H1 (cell line): ENCODE measurements around the gene STK31. TPM values are rescaled to one million over a fixed set of nuclear protein-coding genes. Genes with fewer than 3 reads are reported as not detected.

ENCODE experiments used
- CTCF ChIA-PET: fragments of 300-600 bp; sonication (Branson Sonifier 250); formaldehyde crosslinking; loops from one replicate; lab custom pipeline; 2021; ENCODE audit not compliant: partially characterized antibody; lab: Charles Lee
- POLR2A ChIA-PET: fragments of 300-600 bp; sonication (Branson Sonifier 250); formaldehyde crosslinking; loops from one replicate; lab custom pipeline; 2021; ENCODE audit warnings: inconsistent platforms; ENCODE audit not compliant: partially characterized antibody; lab: Charles Lee
- DNase-seq, 2 experiments: peaks; one replicate each; pipeline versions ENCODE4 v3.0.0 to v3.0.0-alpha.2; 2010 to 2022; ENCODE audit warnings: low spot score in 2 of 2, low read depth in 1 of 2, mixed read lengths in 1 of 2
- FAIRE-seq: peaks from 2 replicates; lab custom pipeline; 2011; peaks lifted over from hg19 to GRCh38; lab: Jason Lieb, UNC
- H2AFZ ChIP-seq: 2 replicates; pipeline ENCODE4 v1.8.1; 2012; ENCODE audit warnings: low read length, inconsistent platforms
- H2AK5ac ChIP-seq: 2 replicates; pipeline ENCODE4 v1.6.1; 2013; ENCODE audit warnings: low read depth, low read length
- H2BK120ac ChIP-seq: replicated peaks from 2 replicates; pipeline ENCODE3; 2013; ENCODE audit warnings: low read depth, low read length, inconsistent platforms
- H2BK12ac ChIP-seq: 2 replicates; pipeline ENCODE4 v1.6.1; 2013; ENCODE audit warnings: low read depth, low read length
- H2BK15ac ChIP-seq: 2 replicates; pipeline ENCODE4 v1.6.1; 2013; ENCODE audit warnings: low read length
- H2BK20ac ChIP-seq: 2 replicates; pipeline ENCODE4 v1.6.1; 2013; ENCODE audit warnings: low read length
- H2BK5ac ChIP-seq: 2 replicates; pipeline ENCODE4 v1.6.1; 2013; ENCODE audit warnings: low read depth, low read length
- H3K14ac ChIP-seq: 2 replicates; pipeline ENCODE4 v1.6.1; 2013; ENCODE audit warnings: inconsistent platforms; ENCODE audit not compliant: insufficient read length
- H3K18ac ChIP-seq: 2 replicates; pipeline ENCODE4 v1.6.1; 2013; ENCODE audit warnings: low read length; ENCODE audit errors: extremely low read depth
- H3K23ac ChIP-seq: 2 replicates; pipeline ENCODE4 v1.6.1; 2013; ENCODE audit warnings: inconsistent platforms; ENCODE audit not compliant: insufficient read length
- H3K23me2 ChIP-seq: 2 replicates; pipeline ENCODE4 v1.6.1; 2013; ENCODE audit warnings: low read depth, low read length
- H3K27ac ChIP-seq: 2 replicates; pipeline ENCODE4 v1.6.1; 2011; ENCODE audit warnings: low read depth, low read length, inconsistent platforms
- H3K27me3 ChIP-seq, 4 experiments: replicated peaks in 1 of 4; 1 replicate in 1 of 4; 2 replicates in 3 of 4; pipeline versions ENCODE4 v1.6.1 to v1.8.1; 2011 to 2013; ENCODE audit warnings: low read length in 3 of 4, mild to moderate bottlenecking in 3 of 4, inconsistent platforms in 2 of 4, mixed read lengths in 2 of 4, moderate library complexity in 1 of 4; ENCODE audit not compliant: control insufficient read depth in 3 of 4, insufficient read depth in 3 of 4; ENCODE audit errors: extremely low read depth in 1 of 4
- H3K36me3 ChIP-seq, 4 experiments: 2 replicates each; pipeline versions ENCODE4 v1.6.1 to v1.8.1; 2011 to 2013; ENCODE audit warnings: mild to moderate bottlenecking in 4 of 4, low read length in 3 of 4, moderate library complexity in 2 of 4, control low read depth in 1 of 4, inconsistent platforms in 1 of 4; ENCODE audit not compliant: insufficient read depth in 4 of 4, control insufficient read depth in 2 of 4
- H3K4ac ChIP-seq: replicated peaks from 2 replicates; pipeline ENCODE3; 2013; ENCODE audit warnings: low read length, low read depth, mixed read lengths, inconsistent platforms; ENCODE audit not compliant: insufficient read length
- H3K4me1 ChIP-seq, 4 experiments: replicated peaks in 1 of 4; 1 replicate in 1 of 4; 2 replicates in 3 of 4; pipeline versions ENCODE4 v1.6.1 to v1.8.1; 2011 to 2013; ENCODE audit warnings: low read length in 3 of 4, inconsistent platforms in 2 of 4, mixed read lengths in 1 of 4; ENCODE audit not compliant: insufficient read depth in 4 of 4, control insufficient read depth in 3 of 4
- H3K4me2 ChIP-seq, 2 experiments: 2 replicates each; pipeline versions ENCODE4 v1.6.1 to v1.8.1; 2011 to 2013; ENCODE audit warnings: low read depth in 2 of 2, low read length in 2 of 2, control low read depth in 1 of 2, inconsistent platforms in 1 of 2, mild to moderate bottlenecking in 1 of 2; ENCODE audit not compliant: insufficient read depth in 1 of 2
- H3K4me3 ChIP-seq, 4 experiments: fragments of 200-600, 300-600 bp in 1 of 4; sonication (generic), shearing (Covaris generic), sonication (Bioruptor Twin) in 1 of 4; 2 replicates each; pipeline versions ENCODE4 v1.5.1 to v1.8.1; 2011 to 2016; ENCODE audit warnings: low read length in 4 of 4, low read depth in 3 of 4, control low read depth in 2 of 4, inconsistent platforms in 2 of 4, mild to moderate bottlenecking in 2 of 4, mixed read lengths in 1 of 4, moderate library complexity in 1 of 4; ENCODE audit not compliant: insufficient read depth in 2 of 4; ENCODE audit errors: extremely low read depth in 1 of 4
- H3K56ac ChIP-seq: replicated peaks from 2 replicates; pipeline ENCODE3; 2013; ENCODE audit warnings: low read depth, mild to moderate bottlenecking, mixed read lengths, low read length, inconsistent platforms; ENCODE audit not compliant: insufficient read length
- H3K79me1 ChIP-seq: 2 replicates; pipeline ENCODE4 v1.6.1; 2013; ENCODE audit warnings: low read depth, low read length, control low read depth
- H3K79me2 ChIP-seq, 2 experiments: 2 replicates each; pipeline versions ENCODE4 v1.6.1 to v1.8.1; 2012 to 2013; ENCODE audit warnings: low read length in 2 of 2, mild to moderate bottlenecking in 2 of 2, inconsistent platforms in 1 of 2; ENCODE audit not compliant: insufficient read depth in 2 of 2, control insufficient read depth in 1 of 2
- H3K9ac ChIP-seq, 4 experiments: replicated peaks in 1 of 4; 1 replicate in 1 of 4; 2 replicates in 3 of 4; pipeline versions ENCODE4 v1.6.1 to v1.8.1; 2011 to 2013; ENCODE audit warnings: low read depth in 3 of 4, low read length in 3 of 4, control low read depth in 2 of 4, mild to moderate bottlenecking in 2 of 4, moderate library complexity in 2 of 4, inconsistent platforms in 1 of 4; ENCODE audit errors: extremely low read depth in 1 of 4
- H3K9me3 ChIP-seq, 2 experiments: 2 replicates each; pipeline versions ENCODE4 v1.6.1 to v1.8.1; 2012 to 2013; ENCODE audit warnings: mild to moderate bottlenecking in 2 of 2, moderate library complexity in 2 of 2, control low read depth in 1 of 2, inconsistent platforms in 1 of 2, low read depth in 1 of 2, low read length in 1 of 2, mixed read lengths in 1 of 2; ENCODE audit not compliant: insufficient read depth in 2 of 2
- H4K20me1 ChIP-seq, 2 experiments: replicated peaks in 1 of 2; 2 replicates each; pipeline versions ENCODE3 to v1.8.1; 2011 to 2013; ENCODE audit warnings: inconsistent platforms in 2 of 2, low read length in 2 of 2, mild to moderate bottlenecking in 1 of 2; ENCODE audit not compliant: insufficient read depth in 2 of 2, control insufficient read depth in 1 of 2
- H4K5ac ChIP-seq: 2 replicates; pipeline ENCODE4 v1.6.1; 2013; ENCODE audit warnings: low read length, low read depth, mixed read lengths, inconsistent platforms; ENCODE audit not compliant: insufficient read length
- H4K8ac ChIP-seq: 2 replicates; pipeline ENCODE4 v1.8.0; 2013; ENCODE audit warnings: mild to moderate bottlenecking, moderate library complexity, low read length, inconsistent platforms; ENCODE audit not compliant: insufficient read depth; ENCODE audit errors: extremely low read depth
- H4K91ac ChIP-seq: replicated peaks from 2 replicates; pipeline ENCODE3; 2013; ENCODE audit warnings: low read length, mixed read lengths, inconsistent platforms; ENCODE audit not compliant: insufficient read length
- TAF1 ChIP-seq: IDR thresholded peaks from 2 replicates; pipeline ENCODE4 v1.6.1; 2011; ENCODE audit warnings: mild to moderate bottlenecking, low read depth, low read length
- WGBS, 2 experiments: shearing (Covaris generic) in 1 of 2; methylation state at CpG; one replicate each; pipeline versions ENCODE4 v1.1.6 to v1.1.7; 2013 to 2015; ENCODE audit warnings: low lambda C conversion rate in 2 of 2, mixed read lengths in 2 of 2, inconsistent platforms in 1 of 2, low coverage in 1 of 2, missing lambda C conversion rate in 1 of 2; ENCODE audit not compliant: insufficient replicate concordance in 2 of 2, insufficient coverage in 1 of 2, insufficient read length in 1 of 2; ENCODE audit errors: extremely low coverage in 1 of 2, missing lambda C conversion rate in 1 of 2; 5-methylcytosine and 5-hydroxymethylcytosine counted together
- polyA plus RNA-seq, 7 experiments: library from polyadenylated mRNA; depleted of rRNA in 3 of 7; stranded (reverse) in 5 of 7; unstranded in 2 of 7; fragments of >200 nt in 5 of 7; fragments of 200-250 nt in 2 of 7; gene quantifications; 1 replicate in 5 of 7; 2 replicates in 1 of 7; 4 replicates in 1 of 7; pipeline versions ENCODE4 v1.2.1 to v1.2.3, GENCODE V29; 2011 to 2013; ENCODE audit warnings: missing spikeins in 2 of 7, mixed read lengths in 2 of 7
- total RNA-seq: library from RNA; stranded (reverse); fragmentation: NEBNext Ultra II Directional; extraction: Animal tissue kit (Norgen Biotek cat#: 25700); gene quantifications from 2 replicates; pipeline ENCODE4 v1.2.1, GENCODE V29; 2021

STK31 gene
- total and polyA plus RNA-seq, 2 of the 8 experiments (the other 6 are each of a cell fraction or from before 2014, with no cell fraction given), result 0.15 to 0.32 TPM

DNA sequence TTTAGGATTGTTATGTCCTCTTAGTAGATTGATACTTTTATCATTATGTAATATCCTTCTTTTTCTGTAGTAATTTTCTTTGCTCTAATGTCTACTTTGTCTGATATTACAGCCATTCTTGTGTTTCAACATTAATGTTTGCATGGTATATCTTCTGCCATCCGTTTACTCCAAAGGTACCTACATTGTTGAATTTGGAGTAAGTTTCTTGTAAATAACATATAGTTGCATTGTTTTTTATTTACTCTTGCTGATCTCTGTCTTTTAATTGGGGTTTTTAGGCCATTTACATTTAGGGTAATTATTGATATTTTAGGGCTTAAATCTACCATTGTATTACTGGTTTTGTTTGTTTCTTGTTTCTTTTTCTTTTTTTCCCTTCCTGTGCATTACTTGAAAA lies 100.1 kb downstream of the STK31 start:
- H3K4ac ChIP-seq, result no peak overlapping the region
- H3K79me1 ChIP-seq, result no peaks in the 10 kb centered on the region
- H3K23ac ChIP-seq, result no peak overlapping the region
- no peak overlapping the region for H3K9ac ChIP-seq
- no peak overlapping the region for H4K91ac ChIP-seq
- FAIRE-seq, result no peak
- H4K8ac ChIP-seq, result no peak overlapping the region
- no peak overlapping the region for H2BK20ac ChIP-seq
- 0 out of 4 replicates have a peak, but pooled peaks cover 0 to 7% of the 10 kb centered on the region in 2 experiments for H3K9me3 ChIP-seq
- no peak overlapping the region for H2BK5ac ChIP-seq
- no peak overlapping the region for H3K14ac ChIP-seq
- H4K5ac ChIP-seq, result no peak overlapping the region
- ChIA-PET POLR2A (no interaction called here), CTCF (no interaction called here)
- H3K4me1 ChIP-seq, result no peaks in the 10 kb centered on the region
- H3K4me2 ChIP-seq, result no peak overlapping the region
- H2BK120ac ChIP-seq, result no peak overlapping the region
- no peak overlapping the region for H2BK15ac ChIP-seq
- no peak overlapping the region for H2AFZ ChIP-seq
- H3K23me2 ChIP-seq, result no peaks in the 10 kb centered on the region
- no peak overlapping the region for H2BK12ac ChIP-seq
- H3K27me3 ChIP-seq, result no peaks in the 10 kb centered on the region
- H3K27ac ChIP-seq, result no peak overlapping the region
- H3K36me3 ChIP-seq, result no peaks in the 10 kb centered on the region
- no peak overlapping the region for H3K18ac ChIP-seq
- H3K56ac ChIP-seq, result no peak overlapping the region
- H3K79me2 ChIP-seq, result no peaks in the 10 kb centered on the region
- H3K4me3 ChIP-seq, result no peak overlapping the region
- WGBS, 2 experiments, result 83% methylated on average over 1 of the region's 1 CpG; no CpG with 5 or more reads in 1 of the 2 experiments
- no peaks in the 10 kb centered on the region for H4K20me1 ChIP-seq
- no peak overlapping the region for H2AK5ac ChIP-seq
- no peak for DNase-seq
- TF ChIP-seq TAF1, result no peak
